ENCODE results near the gene ICAM2.

The ICAM2 gene

DNA sequence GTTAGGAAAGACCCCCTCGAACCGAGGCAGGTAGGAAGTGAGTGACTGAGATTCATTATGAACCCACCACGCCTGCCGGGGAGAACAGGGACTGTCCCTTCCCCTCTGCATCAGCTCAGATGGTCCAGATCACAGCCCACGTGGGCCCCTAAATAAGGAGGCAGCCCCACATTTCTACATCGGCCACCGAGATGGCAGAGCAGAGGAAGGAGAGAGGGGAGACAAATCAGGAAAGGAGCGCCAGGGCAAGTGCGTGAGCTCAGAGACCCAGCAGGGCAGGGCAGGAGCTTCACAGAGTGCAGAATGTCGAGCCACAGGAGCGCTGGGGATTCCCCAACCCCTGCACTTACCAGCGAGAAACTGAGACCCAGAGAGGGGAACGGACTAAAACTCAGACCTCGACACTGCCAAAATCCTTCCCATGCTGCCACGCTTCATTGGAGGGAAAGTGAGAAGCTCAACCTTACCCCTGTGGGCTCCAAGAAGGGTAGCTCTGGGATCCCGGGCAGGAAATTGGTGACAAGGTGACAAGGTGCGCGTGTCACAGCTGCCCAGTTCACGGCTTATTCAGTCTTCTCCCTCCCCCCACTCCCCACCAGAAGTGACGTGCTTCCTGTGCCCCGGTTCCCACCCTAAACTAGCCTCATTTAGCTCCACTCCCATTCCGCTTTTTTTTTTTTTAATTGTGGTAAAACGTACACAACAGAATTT, at the start of gene ICAM2:
TSS of gene ICAM2 (minus strand) at position 578 of the 711 bp plus-strand sequence. CDS start 13,942 bp downstream, outside the sequence.
- DNase-seq = no peak

DNA sequence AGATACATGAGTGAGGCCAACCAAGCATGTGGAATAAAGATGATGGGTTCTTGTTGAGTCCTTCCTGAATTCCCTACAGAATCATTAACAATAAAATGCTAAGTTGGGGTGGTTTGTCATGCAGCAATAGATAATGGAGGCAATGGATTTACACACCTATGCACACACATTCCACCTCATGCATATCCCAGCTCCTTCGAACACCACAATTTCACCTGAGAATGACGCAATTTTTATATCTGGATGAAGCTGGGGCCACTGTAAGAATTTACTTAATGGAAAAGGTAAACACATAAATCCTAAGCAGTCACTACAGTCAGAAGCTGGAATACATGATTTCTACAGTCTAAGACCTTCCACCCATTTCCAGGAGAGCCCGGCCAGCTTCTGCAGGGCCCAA, 49.8 kb upstream of the ICAM2 start:
- DNase-seq = no peak

DNA sequence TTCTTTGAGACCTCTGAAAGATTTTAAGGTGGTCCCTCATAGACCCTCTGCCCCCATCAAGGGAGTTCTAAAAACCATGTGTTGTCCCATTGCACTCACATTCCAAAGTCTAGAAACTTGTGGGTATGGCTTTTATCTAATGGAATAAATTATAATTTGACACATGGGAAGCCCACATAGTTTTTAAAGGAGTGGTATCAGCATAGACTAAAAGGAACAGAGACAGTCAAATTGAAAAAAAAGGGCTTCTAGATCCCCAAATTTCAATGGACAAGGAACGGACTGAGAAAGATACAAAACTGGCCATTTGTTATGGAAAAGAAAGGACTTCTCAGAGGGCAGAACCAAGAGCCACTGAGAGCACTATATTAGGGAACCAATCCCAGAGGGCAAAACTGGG, 48.7 kb upstream of the ICAM2 start:
- DNase-seq = no peak

DNA sequence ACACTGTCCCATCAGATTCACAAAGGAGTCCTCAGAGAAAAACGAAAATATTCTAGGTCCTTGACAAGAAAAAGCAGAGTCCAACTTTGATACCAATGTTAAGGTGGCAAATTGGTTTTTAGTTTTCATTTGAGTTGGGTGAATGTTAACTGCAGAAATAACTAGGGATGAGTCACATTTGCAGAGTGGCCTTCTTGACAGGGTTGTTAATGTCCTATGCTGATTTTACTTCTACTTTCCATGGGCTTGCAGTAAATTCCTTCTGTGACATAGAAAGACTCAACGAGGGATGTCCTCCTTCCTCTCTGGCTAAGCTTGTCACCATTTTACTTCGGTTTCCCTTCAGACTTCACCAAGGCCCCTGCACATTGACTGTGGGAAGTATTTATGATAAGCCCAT, 47.2 kb upstream of the ICAM2 start:
- DNase-seq = no peak

DNA sequence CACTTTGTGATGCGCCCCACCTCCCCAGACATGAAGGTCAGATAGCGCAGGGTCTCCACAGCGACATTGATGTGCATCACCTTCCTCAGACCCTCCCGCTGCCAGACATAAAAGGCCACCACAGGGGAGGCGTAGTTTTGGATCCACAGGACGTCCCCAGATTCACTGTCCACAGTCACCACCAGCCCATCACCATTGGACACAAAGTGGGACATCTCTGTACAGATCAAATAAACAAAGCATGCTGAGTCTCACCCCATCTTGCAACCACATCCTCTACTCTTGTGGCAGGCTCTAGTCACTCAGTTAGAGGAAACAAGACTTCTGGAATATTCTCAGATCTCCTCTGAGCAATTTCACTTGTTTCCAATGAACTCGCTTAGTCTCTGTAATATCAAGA, 46.3 kb upstream of the ICAM2 start:
- no peak for DNase-seq

DNA sequence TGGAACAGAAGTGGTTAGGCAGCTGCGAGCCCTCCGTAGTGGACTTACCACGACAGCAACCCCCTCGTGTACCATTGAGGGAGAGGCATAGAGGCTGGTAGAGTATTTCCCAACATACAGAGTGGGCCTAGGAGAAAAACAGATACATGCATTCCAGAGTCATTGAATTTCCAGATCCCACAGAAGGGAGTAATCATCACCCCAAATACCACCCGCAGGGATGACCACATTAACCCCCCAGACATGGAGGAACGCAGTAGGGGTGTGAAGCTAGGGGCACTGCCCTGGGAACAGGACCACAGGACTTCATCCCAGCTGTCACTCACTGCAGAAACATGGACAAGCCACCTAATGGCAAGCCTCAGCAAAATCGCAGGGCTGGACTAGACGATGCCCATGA, 44.7 kb upstream of the ICAM2 start:
- DNase-seq = no peak

DNA sequence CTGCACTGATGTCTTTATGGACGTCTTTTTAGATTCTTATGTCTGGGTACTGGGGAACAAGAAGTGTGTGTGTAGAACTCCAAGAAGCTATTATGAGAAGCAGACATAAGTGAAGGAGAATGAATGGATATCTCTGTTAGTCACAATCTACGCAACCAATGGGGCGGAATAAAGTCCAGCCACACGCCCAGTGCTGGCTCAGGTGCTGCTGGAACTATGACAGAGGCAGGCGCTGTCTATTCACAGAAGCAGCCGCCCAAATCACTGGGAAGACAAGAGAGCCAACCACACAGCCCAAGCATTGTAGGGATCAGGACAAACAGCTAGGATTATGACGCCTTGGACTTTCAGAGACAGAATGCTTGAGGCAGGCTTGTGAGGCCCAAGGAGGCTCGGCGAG, 43.9 kb upstream of the ICAM2 start:
- DNase-seq = no peak

DNA sequence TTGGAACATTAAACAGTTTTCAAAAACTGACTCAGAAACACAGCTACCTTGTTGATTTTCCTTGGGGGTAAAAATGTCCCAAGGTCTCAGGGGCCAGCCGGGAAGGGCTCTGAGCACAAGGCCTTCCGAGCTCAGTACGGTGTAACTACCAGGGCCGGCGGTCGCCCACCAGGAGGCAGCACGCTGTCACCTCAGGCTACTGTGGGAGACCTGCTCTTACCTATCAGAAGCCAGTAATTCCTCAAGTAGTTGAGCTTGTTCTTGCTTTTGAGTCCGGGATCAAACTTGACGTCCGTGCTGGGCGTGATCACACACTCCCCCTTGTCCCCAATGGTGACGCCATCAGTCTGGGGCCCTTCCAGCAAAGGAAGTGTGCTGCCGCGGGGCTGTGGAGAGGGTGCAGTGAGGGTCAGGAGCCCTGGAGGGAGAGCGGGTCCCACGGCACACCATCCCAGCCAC, 43.4 kb upstream of the ICAM2 start:
- DNase-seq = peak; percentile 51

DNA sequence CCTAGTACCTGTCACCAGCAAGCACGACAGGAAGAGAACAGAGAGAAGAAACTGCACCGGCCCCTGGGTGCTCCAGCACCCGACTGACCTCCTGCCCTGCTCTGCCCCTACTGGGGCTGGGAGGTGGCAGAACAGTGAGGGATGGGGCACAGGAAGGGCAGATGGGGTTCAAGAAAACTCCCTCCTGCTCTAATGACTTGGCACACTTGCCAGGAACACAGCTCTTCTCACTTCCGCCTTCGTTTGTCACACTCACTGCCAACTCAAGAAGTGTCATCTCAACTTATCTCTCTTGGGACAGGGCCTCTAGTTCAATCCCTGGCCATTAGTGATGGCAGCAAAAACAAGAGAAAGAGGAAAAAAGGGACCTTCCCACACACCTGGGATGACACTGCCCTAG, 42.7 kb upstream of the ICAM2 start:
- DNase-seq = no peak

DNA sequence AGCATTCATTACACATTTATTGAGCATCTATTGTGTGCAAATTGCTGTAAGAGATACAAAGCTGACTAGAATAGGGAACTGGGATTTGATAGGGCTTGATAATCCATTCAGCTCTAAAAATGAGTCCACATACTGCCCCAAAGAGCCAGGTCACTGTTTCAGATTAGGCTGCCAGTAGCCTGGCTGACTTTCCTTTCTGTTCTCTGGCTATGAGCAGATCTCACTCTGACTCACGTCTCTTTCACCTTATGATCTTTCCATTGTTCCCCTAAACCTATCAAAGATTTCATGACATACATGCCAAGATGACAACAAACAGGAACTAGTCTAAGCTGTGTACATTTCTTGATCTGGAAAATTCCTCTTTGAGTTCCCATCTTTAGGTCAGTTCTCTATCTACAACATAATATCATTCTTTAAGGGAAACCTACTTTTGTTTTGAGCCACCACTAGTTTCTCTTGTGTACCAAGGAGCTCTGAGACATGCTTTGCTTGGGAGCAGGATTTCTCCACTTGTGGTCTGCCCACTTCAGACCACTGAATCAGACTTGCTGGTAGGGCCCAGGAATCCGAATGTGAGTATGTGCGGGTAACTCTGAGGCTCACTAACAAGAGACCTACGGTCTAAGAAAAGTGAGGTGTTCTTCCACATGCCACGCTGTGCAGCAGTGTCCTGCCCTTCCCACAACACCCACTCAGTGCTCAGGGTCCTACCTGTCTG, 40.9 kb upstream of the ICAM2 start:
- no peak for DNase-seq

DNA sequence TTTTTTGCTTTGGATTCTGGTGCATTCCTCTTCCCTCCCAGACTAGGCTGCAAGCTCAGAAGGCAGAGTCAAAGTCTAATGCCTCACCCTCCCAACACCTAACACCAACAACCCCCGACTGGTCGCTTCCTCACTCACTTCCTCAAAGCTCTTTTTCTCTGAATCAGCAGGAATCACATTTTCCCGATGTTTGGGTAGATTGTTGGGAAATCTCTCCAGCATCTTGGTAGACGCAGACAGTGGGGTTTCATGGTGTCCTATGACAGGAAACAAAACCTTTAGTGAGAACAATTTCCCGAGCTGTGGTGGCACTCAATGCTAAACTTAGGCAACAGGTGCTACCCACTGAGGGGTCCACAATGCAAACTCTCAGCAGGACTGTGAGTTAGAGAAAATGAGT, 39.9 kb upstream of the ICAM2 start:
- no peak for DNase-seq

DNA sequence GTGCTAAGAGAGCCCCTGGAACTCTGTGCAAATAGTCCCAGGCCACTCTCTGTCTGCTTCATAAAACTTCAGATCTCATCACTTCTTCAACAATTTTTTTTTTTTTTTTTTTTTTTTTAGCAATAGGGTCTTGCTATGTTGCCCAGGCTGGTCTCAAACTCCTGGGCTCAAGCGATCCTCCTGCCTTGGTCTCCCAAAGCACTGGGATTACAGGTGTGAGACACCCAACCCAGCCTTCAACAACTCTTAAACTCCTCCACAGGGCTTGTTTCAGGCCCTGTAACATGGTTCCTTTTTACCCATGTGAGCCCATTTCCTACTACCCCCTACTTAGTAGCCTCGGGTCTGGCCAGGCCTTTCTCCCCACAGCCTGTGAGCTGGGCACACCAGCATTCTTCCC, 39.3 kb upstream of the ICAM2 start:
- no peak for DNase-seq

DNA sequence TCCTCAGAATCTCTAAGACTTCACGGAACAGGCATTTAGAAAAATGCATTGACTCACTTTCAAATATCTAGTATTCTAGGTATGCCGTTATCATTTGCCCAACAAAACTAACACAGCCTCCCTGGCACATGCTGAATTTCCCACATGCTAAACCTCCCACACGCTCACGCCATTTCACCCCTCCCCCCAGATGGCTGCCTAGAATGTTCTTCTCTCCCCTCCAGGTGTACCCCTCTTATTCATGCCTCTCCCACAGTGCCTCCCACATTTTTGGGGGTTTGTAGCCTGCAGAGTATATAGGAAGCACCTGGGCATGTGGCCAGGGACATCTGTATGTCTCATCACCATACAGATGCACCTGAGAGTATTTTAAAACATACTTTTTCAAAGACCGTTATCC, 38.2 kb upstream of the ICAM2 start:
- no peak for DNase-seq

DNA sequence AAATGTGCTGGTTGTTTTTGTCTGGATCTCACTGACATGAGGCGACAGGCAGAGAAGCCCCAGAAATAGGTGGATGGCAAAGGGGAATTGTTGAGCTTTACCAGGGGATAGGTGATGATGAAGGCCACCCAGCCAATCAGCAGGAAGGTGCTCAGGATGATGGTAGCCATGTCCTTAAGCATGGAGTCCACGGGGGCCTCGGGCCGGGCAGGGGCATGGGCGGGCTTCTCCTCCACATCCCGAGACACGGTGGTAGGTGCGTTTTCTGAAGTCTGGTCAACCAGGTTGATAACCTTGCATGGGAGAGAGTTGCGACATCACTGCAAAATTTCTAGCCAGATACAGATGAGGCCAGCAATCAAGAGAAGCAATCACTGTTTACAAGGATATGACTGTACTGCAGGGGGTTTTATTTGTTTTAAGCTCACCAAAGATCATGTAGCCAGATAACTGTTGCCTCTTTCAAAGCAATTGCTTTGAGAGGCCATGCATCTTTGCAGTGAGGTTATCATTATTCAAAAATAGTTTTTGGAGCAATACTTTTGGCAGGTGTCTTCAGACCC, 37.3 kb upstream of the ICAM2 start:
- DNase-seq = no peak

DNA sequence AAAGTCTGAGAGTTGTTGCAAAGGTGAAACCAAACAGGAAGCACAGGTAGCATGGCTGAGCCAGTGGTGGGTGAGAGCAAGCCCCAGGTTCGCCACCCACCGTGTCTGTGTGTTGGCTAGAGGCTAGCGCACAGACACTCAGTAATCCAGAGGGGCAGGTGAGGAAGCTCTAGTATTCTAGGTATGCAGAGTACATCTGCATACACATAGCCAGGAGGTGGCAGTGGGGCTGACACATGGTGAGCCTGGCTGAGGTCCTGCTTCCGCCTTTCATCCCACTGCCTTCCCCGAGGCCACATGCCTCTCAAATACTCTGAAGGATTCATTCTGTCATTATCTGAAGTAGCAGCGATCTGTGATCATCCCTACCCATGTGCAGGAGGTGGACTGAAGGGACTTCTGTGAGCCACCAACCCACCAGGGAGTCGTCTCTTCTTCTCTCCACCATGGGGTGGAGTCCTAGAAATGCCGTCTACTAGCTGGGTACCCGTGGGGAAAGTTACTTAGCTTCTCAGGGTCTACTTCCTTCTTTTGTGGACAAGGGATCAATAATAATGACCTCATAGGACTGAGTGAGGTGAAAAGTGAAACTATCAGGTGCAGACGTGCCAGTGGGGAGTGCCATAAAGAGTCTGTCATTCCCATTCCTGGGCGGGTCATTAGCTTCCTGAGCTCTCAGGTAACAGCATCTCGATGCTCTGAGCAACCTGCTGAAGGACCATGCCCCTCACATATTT, 36.0 kb upstream of the ICAM2 start:
- DNase-seq = no peak

DNA sequence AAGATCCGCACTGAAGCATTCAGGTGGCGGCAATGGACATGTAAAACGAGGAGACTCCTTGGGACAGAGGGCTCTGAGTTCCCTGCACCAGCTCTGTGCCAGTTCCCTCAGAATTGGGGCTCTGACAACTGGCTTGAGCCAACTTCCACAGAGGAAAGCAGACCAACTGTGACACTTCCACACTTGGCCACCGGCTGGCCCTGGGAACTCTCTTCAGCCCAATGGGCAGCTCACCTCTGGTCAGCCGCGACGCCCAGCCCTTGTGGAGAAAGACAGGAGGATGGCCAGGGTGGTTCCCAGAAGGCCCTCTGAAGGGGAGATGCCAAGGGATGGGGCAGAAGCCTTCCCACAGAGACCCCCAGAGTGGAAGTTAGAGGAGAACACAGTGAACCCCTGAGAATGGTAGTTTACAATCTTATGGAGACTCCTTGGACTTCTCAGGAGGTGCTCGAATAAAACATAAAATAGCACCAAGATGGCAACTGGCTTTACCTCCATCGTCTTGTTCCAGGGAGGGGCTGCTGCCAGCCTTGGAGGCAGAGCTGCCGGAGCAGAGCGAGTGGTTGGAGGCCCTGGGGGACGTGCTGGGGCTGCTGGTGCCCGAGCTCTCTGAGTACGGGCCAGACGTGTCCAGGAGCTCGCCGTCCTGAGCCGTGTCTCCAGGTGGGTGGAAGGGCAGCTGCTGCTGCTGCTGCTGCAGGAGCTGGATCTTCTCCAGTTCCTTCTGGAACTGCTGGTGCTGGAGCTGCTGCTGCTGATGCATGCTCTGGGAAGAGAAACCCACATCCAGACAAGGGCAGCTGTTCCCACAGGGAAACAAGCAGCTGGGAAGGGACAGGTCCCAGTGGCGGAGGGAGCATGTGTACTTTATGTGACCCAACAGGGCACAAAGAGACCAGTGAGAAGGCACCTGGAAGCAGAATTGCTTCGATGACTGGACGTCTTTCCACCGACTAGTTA, 35.0 kb upstream of the ICAM2 start:
- no peak for DNase-seq

DNA sequence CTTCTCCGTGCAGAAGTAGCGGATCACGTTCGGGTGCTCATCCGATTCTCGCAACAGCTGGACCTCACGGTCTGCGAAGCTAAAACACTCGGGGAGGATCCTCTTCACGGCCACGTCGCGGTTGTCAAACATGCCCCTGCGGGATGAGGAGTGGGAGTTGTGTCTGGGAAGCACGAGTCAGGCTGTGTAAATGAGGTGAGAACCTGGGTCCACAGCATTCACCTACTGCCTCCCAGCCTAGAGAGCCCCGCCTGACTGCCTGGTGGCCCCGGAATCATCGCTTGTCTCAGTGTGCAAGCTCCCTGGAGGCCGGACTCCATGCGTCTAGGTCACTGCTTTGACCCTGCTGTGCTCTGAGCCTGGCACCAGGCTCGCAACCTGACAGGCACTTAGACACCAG, 33.9 kb upstream of the ICAM2 start:
- DNase-seq = no peak

DNA sequence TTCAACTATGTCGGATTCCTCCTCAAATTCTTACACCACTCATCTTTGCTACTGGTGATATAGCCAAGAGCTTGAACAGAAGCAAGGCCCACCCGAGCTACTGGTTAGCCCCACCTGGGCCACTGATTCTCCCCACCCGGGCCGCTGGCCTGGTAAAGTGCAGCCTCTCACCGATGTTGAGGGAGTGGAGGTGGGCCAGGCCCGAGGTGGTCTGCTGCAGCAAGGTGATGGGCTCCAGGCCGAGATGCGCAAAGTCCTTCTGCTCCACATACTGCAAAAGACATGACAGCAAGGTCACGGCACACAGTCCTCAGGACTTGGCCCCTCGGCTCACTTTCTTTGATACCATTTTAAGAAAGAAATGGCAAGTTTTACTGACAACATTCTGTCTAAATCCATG, 32.7 kb upstream of the ICAM2 start:
- no peak for DNase-seq

DNA sequence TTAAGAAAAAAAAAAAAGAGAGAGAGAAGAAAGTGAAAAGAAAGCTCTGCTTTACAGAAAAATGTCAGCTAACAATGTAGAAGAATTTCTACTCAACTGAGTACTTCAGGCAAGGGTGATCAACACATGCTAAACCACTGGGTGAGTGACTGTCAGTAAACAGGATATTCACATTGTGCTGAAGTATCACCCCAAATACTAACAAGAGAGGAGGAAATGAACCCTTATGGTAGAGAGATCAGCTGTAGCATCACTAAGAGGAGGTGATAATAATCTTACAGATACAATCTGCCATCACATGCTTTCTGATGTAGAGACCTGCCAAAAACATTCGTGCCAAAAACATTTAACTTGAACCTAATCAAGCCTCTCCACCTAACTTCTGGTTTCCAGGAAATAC, 30.7 kb upstream of the ICAM2 start:
- DNase-seq = no peak

DNA sequence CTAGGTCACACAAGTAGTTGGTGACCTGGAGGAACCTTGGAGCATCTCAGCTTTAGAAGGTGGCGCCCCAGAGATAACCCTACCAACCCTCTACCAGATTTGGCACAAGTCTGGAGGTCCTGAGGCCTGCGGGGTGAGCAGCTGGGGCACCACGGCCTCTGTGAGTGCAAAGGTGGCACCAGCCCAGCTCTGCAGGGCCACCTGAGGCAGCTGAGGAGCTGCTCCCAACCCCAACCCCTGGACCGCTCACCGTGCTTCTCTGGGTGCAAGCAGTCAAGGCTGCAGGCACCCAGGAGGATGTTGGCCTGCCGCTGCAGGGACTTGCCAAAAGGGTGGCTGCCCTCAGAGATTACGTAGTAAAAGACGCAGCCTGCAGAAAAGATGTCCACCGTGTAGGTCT, 28.4 kb upstream of the ICAM2 start:
- no peak for DNase-seq

DNA sequence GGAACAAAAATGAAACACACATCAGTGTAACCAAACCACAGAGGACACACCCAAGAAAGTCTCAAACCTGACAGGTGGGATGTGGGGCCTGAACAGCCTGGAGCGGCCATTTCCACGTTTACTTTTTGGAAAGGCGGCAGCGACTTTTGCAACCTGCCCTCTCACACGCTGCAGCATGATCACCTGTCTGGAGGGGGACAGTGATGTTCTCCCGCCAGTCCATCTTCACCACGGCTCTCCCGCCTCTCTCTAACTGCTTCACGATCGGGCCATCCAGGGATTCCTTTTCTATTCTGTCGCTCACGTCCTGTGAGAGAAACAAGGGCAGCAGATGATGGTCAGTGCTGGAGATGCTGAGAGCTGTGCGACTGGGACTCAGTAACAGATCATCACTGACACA, 24.7 kb upstream of the ICAM2 start:
- DNase-seq = no peak

DNA sequence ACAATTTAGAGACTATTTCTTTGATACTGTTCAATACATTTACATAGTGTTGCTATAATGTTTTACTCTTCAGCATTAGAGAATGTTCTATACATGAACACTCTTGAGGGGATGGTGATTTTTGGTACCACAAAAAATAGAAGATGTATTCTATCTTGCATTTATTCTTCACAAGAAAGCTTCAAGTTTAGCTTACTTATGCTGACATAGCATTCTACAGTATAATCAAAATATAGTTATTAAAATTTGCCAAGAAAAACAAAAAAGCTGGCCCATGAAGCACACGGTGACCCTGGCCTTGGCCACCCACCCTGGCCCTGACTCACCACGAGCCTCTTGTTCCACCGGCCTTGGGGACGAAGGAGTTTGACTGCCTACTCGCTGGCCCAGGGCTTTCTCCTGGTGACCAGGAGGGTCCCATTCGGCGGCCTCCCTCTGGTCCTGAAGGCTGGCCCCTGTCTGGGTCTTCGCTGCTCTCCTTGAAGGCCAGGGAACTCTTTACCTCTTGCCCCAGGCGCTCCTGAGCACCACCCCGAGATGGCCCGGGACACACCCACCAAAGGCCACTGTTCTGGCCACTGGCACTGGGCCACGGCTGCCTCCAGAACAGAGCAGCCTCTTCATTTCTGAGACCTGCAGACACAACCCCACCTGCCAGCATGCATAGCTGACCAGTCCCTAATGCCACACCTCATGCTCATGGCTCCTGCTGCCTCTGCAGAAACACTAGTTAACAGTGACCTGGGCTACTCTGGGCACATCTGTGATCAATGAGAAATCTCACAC, 22.5 kb upstream of the ICAM2 start:
- DNase-seq = no peak

Measured in 8988T (cell line).